ENCODE data around the gene OAS2. TPM values are rescaled to one million over a fixed set of nuclear protein-coding genes. Genes with fewer than 3 reads are reported as not detected.

Gene OAS2
- not detected in 2 replicates for total RNA-seq (2014; rRNA removed; shearing (Covaris generic))

DNA sequence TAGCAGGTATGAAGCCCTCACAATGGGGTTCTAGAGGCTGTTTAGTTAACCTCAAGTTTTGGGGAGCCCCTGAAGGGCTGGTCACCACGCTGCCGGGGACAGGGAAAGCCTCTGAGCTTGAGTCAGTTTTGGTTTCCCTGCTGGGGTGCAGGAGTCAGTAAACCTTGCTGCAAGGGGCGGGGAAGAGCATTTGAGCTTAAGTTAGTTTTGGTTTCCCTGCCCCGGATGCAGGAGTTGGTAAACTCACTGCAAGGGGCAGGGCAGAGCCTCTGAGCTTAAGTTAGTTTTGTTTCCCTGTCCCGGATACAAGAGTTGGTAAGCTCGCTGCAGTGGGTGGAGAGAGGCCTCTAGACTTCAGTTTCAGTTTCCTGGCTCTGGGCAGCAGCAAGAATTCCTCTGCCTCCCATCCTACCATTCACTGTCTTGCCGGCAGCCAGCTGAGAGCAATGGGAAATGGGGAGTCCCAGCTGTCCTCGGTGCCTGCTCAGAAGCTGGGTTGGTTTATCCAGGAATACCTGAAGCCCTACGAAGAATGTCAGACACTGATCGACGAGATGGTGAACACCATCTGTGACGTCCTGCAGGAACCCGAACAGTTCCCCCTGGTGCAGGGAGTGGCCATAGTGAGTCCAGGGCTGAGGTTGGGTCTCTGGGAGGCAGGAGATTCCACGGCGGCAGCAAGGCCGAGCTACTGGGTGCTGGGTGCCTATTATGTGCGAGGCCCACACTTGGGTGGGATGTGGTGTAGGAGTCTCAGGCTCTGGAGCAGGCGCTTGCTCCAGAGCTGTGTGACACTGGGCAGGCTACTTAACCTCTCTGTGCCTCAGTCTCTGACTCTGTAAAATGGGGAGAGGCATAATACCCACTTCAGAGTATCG is at the start of gene OAS2:
OAS2 (plus strand) TSS at position 357 of the 878 bp plus-strand sequence; CDS start at position 447, 90 bp downstream.
- H3K27me3 ChIP-seq: no peaks in the 10 kb centered on the region
- no peaks in the 10 kb centered on the region for H3K36me3 ChIP-seq
- H3K4me3 ChIP-seq: no peak within 1 kb of the TSS
- no peaks in the 10 kb centered on the region for H3K4me1 ChIP-seq
- DNase-seq: no peak
- H3K9me3 ChIP-seq (replicated peaks): no peaks in the 10 kb centered on the region
- H3K27ac ChIP-seq: no peak within 1 kb of the TSS

- Histone ChIP-seq H3K27ac (no peak overlapping the region), H3K4me1 (no peaks in the 10 kb centered on the region)
- DNase-seq: no peak
Observed at GRCh38 chr12:112928978-112929377, 49.3 kb upstream of the OAS2 start.

GRCh38 chr12:112929715-112930114 is 48.6 kb upstream of the OAS2 start:
- H3K36me3 ChIP-seq: no peaks in the 10 kb centered on the region
- H3K9me3 ChIP-seq (replicated peaks): no peaks in the 10 kb centered on the region
- no peaks in the 10 kb centered on the region for H3K4me1 ChIP-seq

More at GRCh38 chr12:112928978-112929377, 49.3 kb upstream of the OAS2 start:
- Histone ChIP-seq H3K36me3 (no peaks in the 10 kb centered on the region), H3K9me3 (replicated peaks) (no peaks in the 10 kb centered on the region), H3K27me3 (no peaks in the 10 kb centered on the region), H3K4me3 (no peak overlapping the region)

DNA sequence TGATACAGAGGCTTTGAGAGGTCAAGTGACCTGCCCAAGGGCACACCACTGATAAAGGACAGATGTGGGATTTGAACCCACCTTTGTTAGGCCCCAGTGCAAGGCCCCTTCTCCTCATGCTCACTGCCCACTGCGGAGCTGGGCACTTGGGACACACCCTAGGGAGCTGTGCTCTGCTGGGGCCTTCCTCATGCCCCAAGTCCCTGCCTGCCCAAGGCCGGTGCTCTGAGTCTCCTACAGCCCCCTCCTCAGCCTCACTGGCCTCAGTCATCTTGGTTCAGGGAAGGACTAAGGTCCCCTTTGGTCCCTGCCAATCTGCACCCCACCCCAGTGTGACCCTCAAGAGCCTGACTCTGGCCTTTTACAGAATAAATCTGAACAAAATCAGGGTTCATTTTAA is 48.0 kb upstream of the OAS2 start:
- no peak for DNase-seq
- Histone ChIP-seq H3K4me3 (no peak overlapping the region), H3K27me3 (no peaks in the 10 kb centered on the region), H3K27ac (no peak overlapping the region), H3K4me1 (no peaks in the 10 kb centered on the region), H3K36me3 (no peaks in the 10 kb centered on the region), H3K9me3 (replicated peaks) (no peaks in the 10 kb centered on the region)

More at GRCh38 chr12:112929715-112930114, 48.6 kb upstream of the OAS2 start:
- H3K27me3 ChIP-seq: no peaks in the 10 kb centered on the region
- H3K4me3 ChIP-seq: no peak overlapping the region
- no peak overlapping the region for H3K27ac ChIP-seq
- no peak for DNase-seq

DNA sequence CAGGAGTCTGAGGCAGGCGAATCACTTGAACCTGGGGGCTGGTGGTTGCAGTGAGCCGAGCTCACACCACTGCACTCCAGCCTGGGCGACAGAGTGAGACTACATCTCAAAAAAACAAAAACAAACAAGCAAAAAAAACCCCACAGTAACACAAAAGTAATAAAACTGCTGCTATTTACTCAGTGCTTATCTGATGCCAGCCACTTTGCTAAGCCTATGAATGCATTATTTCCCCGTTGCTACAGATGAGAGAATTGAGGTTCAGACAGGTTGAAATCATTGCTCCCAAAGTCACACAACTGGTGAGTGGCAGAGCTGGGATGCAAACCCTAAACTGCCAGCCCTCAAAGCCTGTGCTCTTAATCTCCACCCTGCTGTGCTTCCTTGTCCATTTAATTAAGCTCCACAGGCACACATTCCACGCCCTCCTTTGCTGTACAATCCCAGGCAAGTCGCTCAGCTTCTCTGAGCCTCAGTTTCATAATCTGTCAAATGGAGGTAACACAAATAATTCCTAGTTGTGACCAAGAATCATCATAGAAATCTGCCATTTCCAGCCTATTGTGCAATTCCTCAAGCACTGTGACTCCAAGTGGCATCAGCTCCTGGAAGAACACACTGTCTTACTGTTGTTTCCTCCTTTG is 45.7 kb upstream of the OAS2 start:
- no peaks in the 10 kb centered on the region for H3K27me3 ChIP-seq
- H3K4me3 ChIP-seq: no peak overlapping the region
- H3K4me1 ChIP-seq: no peaks in the 10 kb centered on the region
- no peak for DNase-seq
- no peak overlapping the region for H3K27ac ChIP-seq
- H3K36me3 ChIP-seq: no peaks in the 10 kb centered on the region
- no peaks in the 10 kb centered on the region for H3K9me3 ChIP-seq (replicated peaks)

DNA sequence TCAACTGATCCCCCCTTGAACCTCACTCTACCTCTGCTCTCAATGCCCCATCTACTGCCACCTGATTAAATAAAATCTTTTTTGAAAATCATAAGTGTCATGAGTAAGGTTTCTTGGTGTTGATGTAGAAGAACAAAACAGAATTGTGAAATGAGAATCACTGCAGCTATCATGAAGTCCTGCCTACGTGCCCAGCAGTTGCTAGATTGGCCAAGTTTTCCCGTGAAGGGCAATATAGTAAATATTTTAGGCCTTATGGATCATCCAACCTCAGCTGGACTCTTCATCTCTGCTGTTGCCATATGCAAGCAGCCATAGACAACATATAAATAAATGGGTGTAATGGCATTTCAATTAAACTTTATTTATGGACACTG is 45.2 kb upstream of the OAS2 start:
- Histone ChIP-seq H3K27me3 (no peaks in the 10 kb centered on the region), H3K4me3 (no peak overlapping the region), H3K36me3 (no peaks in the 10 kb centered on the region), H3K27ac (no peak overlapping the region), H3K4me1 (no peaks in the 10 kb centered on the region), H3K9me3 (replicated peaks) (no peaks in the 10 kb centered on the region)
- DNase-seq: no peak

GRCh38 chr12:112936264-112936663 is 42.1 kb upstream of the OAS2 start:
- Histone ChIP-seq H3K27me3 (no peaks in the 10 kb centered on the region), H3K4me1 (no peaks in the 10 kb centered on the region), H3K27ac (no peak overlapping the region), H3K9me3 (replicated peaks) (no peaks in the 10 kb centered on the region), H3K36me3 (no peaks in the 10 kb centered on the region), H3K4me3 (no peak overlapping the region)
- no peak for DNase-seq

DNA sequence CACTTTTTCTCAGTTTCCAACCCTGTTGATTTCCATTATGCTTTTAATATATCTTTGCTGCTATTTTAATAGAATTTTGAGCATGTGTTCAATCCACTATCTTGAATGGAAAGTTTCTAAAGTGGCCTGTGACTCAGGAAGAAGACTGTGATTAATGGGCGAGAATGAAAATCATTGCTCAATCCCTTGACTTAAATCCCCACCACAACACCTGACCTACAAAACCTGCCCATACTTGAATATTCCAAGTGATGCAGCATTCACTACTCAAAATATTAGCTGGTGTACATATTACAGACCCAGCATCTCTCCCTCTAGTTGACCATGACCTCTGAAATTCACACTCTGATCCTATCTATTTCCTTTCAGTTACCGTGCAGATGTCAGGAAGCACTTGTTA is 41.4 kb upstream of the OAS2 start:
- H3K36me3 ChIP-seq: no peaks in the 10 kb centered on the region
- H3K9me3 ChIP-seq (replicated peaks): no peaks in the 10 kb centered on the region
- no peak for DNase-seq
- H3K27me3 ChIP-seq: no peaks in the 10 kb centered on the region
- H3K4me3 ChIP-seq: no peak overlapping the region
- no peaks in the 10 kb centered on the region for H3K4me1 ChIP-seq
- H3K27ac ChIP-seq: no peak overlapping the region

DNA sequence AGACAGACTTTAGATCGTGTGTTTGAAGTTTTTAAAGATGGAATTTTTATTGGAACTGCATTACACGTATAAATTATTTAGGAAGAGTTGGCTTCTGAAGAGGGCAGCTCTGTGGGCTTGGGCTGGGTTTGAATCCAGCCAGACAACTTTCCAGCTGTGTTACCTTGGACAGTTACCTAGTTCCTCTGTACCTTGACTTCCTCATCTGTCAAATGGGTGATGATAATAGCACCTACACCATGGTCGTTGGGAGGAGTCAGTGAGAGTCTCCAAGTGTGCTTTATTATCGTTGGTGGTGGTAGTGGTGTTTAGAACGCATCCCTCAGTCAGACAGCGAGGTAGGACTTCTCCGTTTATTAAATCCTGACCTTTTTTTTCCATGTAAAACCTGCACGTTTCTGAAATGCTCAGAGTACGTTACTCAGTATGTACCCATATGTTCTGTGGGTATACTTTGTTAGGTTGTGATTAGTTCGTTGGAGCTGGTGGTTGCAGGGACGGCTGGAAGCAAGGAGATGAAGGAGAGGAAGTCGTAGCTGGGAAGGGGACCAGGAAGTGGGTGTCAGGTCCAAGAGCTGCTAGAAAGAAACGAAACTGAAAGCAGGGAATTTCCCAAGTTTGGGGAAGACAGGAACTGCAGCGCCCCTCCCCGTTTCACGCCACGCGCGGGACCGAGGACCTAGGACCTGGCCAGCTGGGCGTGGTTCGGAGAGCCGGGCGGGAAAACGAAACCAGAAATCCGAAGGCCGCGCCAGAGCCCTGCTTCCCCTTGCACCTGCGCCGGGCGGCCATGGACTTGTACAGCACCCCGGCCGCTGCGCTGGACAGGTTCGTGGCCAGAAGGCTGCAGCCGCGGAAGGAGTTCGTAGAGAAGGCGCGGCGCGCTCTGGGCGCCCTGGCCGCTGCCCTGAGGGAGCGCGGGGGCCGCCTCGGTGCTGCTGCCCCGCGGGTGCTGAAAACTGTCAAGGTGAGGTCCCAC is 40.3 kb upstream of the OAS2 start, which contains the start of gene OAS3:
OAS3 (plus strand) TSS at position 734 of the 979 bp plus-strand sequence; CDS start at position 791, 57 bp downstream.
- Histone ChIP-seq H3K27ac (no peak within 1 kb of the TSS), H3K9me3 (replicated peaks) (no peaks in the 10 kb centered on the region), H3K4me3 (peak within 1 kb of the TSS; percentile 39), H3K4me1 (no peaks in the 10 kb centered on the region), H3K27me3 (no peaks in the 10 kb centered on the region), H3K36me3 (no peaks in the 10 kb centered on the region)
- DNase-seq: peak; percentile 6

GRCh38 chr12:112938751-112939150 is 39.6 kb upstream of the OAS2 start:
- H3K27ac ChIP-seq: no peak overlapping the region
- no peak for DNase-seq

DNA sequence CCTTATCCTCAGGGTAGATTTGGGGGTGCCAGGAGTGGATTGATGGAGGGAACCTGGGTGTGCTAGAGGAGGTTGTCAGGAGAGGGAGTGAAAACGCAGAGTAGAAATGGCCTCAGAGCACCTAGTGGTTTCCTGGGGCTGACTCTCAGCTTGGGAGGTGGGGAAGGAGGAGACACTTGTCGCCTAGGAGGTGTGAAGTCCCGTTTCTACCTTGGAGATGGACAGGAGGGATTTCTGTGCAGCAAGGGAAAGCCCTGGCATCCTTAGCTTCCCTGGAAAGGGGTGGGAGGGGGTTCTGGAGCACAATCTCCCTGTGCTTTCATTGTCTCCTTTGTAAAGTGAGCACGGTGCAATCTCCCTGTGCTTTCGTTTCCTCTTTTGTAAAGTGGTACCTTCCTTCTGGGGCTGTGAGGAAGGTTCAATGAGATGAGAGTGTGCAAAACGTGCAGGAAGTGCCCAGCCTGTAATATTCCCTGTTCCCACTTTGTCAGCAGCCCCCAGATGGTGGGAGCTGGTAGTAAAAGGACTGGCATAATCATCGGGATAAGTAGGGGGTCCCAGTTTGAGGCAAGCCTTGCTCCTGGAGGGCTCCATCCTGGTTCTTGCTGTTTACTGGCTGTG is 38.4 kb upstream of the OAS2 start:
- no peaks in the 10 kb centered on the region for H3K9me3 ChIP-seq (replicated peaks)
- no peak overlapping the region for H3K27ac ChIP-seq
- DNase-seq: no peak

More at GRCh38 chr12:112938751-112939150, 39.6 kb upstream of the OAS2 start:
- H3K4me3 ChIP-seq: peak overlapping the region; percentile 39
- H3K27me3 ChIP-seq: no peaks in the 10 kb centered on the region
- no peaks in the 10 kb centered on the region for H3K36me3 ChIP-seq
- no peaks in the 10 kb centered on the region for H3K9me3 ChIP-seq (replicated peaks)
- no peaks in the 10 kb centered on the region for H3K4me1 ChIP-seq

GRCh38 chr12:112941528-112942335 is 36.6 kb upstream of the OAS2 start:
- no peak overlapping the region for H3K27ac ChIP-seq
- H3K9me3 ChIP-seq (replicated peaks): no peaks in the 10 kb centered on the region
- no peak for DNase-seq
- H3K4me1 ChIP-seq: no peaks in the 10 kb centered on the region
- H3K4me3 ChIP-seq: no peak overlapping the region
- H3K27me3 ChIP-seq: no peaks in the 10 kb centered on the region
- no peaks in the 10 kb centered on the region for H3K36me3 ChIP-seq

More for the DNA sequence above, 38.4 kb upstream of the OAS2 start:
- Histone ChIP-seq H3K4me3 (no peak overlapping the region), H3K27me3 (no peaks in the 10 kb centered on the region), H3K36me3 (no peaks in the 10 kb centered on the region), H3K4me1 (no peaks in the 10 kb centered on the region)

GRCh38 chr12:112942572-112942971 is 35.7 kb upstream of the OAS2 start:
- H3K4me1 ChIP-seq: no peaks in the 10 kb centered on the region
- no peaks in the 10 kb centered on the region for H3K36me3 ChIP-seq
- no peaks in the 10 kb centered on the region for H3K9me3 ChIP-seq (replicated peaks)
- H3K27ac ChIP-seq: no peak overlapping the region
- no peak for DNase-seq
- H3K4me3 ChIP-seq: no peak overlapping the region
- H3K27me3 ChIP-seq: no peaks in the 10 kb centered on the region

Data from SJCRH30 (cell line).